Esophagus squamous epithelium (tissue), 5 donors: ENCODE measurements around the gene DRD2. TPM values are rescaled to one million over a fixed set of nuclear protein-coding genes. Genes with fewer than 3 reads are reported as not detected.

Experiments used
- DNase-seq: peaks from one replicate; lab custom pipeline; 2025; lab: John Stamatoyannopoulos, UW
- H3K27ac ChIP-seq, 4 donors: fragments of 200-600 bp; sonication (generic); one replicate each; pipeline ENCODE4 v1.5.1; 2016 to 2019; ENCODE audit warnings: mild to moderate bottlenecking in 1 of 4
- H3K27me3 ChIP-seq, 4 donors: fragments of 200-600 bp; sonication (generic); 1 replicate in 3 of 4; 2 replicates in 1 of 4; pipeline versions ENCODE4 v1.5.1 to v1.6.0; 2017 to 2021; ENCODE audit warnings: antibody characterized with exemption in 1 of 4
- H3K36me3 ChIP-seq, 3 donors: fragments of 200-600 bp; sonication (generic); one replicate each; pipeline ENCODE4 v1.5.1; 2016 to 2019
- H3K4me1 ChIP-seq, 3 donors: fragments of 200-600 bp; sonication (generic); one replicate each; pipeline ENCODE4 v1.5.1; 2017 to 2019
- H3K4me3 ChIP-seq, 4 donors: fragments of 200-600 bp; sonication (generic); 1 replicate in 3 of 4; 2 replicates in 1 of 4; pipeline ENCODE4 v1.5.1; 2016 to 2019; ENCODE audit warnings: mild to moderate bottlenecking in 2 of 4, moderate library complexity in 1 of 4
- H3K9me3 ChIP-seq, 3 donors: fragments of 200-600 bp; sonication (generic); one replicate each; pipeline ENCODE4 v1.5.1; 2016 to 2019
- POLR2A ChIP-seq, 4 donors: fragments of 450-650 bp; IDR thresholded peaks; one replicate each; pipeline ENCODE4 v1.6.1; 2017; ENCODE audit warnings: antibody characterized with exemption in 4 of 4, mild to moderate bottlenecking in 4 of 4, moderate library complexity in 3 of 4
- WGBS, 2 donors: methylation state at CpG; one replicate each; pipeline ENCODE4 v1.1.5; 2018; 5-methylcytosine and 5-hydroxymethylcytosine counted together
- intact Hi-C: fragments of 100-400 bp; cut with DNase I; formaldehyde crosslinking; loops from one replicate; pipeline ENCODE4 v1.15.0; 2022
- total RNA-seq, 4 donors: library from RNA; depleted of rRNA; stranded (reverse); fragments of >200 nt; gene quantifications; one replicate each; pipeline ENCODE4 v1.1.0, GENCODE V29; 2016
- TF ChIP-seq, protein P1 (sequence below), 6 experiments: fragments of 450-650 bp in 4 of 6; fragments of 200-600 bp in 2 of 6; sonication (generic) in 2 of 6; IDR thresholded peaks; one replicate each; pipeline ENCODE4 v1.5.1; 2016 to 2019; ENCODE audit warnings: antibody characterized with exemption in 6 of 6, mild to moderate bottlenecking in 4 of 6, moderate library complexity in 4 of 6
- donor health status: DM: yes; HTN: yes; CAD: no.

DRD2 gene
- total RNA-seq, 4 donors from 2014 or later, result 0.38 TPM; not detected in 3

DNA sequence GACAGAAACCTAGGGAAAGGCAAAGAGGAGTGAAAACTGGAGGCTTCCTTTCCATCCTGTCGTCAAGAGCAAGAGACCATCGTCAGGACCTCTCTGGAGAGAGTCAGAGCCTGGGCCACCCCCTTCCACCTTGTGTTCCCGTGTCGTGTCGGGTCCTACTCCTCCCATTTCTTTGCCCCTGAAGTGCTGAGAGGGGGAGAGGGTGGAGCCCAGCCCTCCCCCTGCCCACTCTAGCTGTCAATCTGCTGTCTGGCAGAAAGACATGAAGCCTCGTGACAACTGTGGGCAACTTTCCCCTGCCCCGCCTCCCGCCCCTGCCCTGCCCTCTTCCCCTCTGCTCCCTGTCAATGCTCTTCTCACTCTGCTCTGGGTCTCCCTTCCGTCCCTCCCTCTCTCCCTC, 67.0 kb downstream of the DRD2 start:
- peaks cover 0 to 9% (median 0%) of the 10 kb centered on the region in 4 donors for H3K27me3 ChIP-seq
- H3K9me3 ChIP-seq, result no peaks in the 10 kb centered on the region
- intact Hi-C loops, result no loop called here
- TF ChIP-seq, protein P1, sequence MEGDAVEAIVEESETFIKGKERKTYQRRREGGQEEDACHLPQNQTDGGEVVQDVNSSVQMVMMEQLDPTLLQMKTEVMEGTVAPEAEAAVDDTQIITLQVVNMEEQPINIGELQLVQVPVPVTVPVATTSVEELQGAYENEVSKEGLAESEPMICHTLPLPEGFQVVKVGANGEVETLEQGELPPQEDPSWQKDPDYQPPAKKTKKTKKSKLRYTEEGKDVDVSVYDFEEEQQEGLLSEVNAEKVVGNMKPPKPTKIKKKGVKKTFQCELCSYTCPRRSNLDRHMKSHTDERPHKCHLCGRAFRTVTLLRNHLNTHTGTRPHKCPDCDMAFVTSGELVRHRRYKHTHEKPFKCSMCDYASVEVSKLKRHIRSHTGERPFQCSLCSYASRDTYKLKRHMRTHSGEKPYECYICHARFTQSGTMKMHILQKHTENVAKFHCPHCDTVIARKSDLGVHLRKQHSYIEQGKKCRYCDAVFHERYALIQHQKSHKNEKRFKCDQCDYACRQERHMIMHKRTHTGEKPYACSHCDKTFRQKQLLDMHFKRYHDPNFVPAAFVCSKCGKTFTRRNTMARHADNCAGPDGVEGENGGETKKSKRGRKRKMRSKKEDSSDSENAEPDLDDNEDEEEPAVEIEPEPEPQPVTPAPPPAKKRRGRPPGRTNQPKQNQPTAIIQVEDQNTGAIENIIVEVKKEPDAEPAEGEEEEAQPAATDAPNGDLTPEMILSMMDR (IDR thresholded peaks at IDR 0.05), result no peak
- TF ChIP-seq POLR2A (IDR thresholded peaks at IDR 0.05), result no peak
- DNase-seq, result no peak
- H3K4me3 ChIP-seq, result no peak overlapping the region
- no peaks in the 10 kb centered on the region for H3K4me1 ChIP-seq
- H3K36me3 ChIP-seq, result no peaks in the 10 kb centered on the region
- H3K27ac ChIP-seq, result no peak overlapping the region
- 73 to 75% methylated on average over 4 to 9 of the region's 9 CpGs for WGBS, 2 donors

DNA sequence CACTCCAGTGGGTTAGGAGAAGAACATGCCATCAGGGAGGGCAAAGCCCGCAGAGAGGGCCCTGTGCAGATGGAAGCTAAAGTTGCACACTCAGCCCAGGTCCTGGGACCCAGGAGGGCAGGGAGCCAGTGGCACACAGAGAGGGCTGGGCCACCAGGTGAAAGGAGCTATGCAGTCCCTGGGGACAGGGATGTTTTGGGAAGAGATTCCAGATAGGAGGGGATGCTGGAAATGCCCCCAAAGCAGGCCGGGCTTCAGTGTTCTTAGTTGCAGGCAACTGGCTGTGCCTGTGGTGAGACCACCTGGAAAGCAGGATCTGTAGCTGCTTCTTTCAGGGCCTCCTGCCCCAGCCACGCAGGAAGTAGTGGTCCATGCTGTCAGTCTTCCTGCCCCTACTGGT, 68.0 kb downstream of the DRD2 start:
- no peak for TF ChIP-seq POLR2A (IDR thresholded peaks at IDR 0.05)
- TF ChIP-seq, protein P1 (IDR thresholded peaks at IDR 0.05), result no peak
- no peak overlapping the region for H3K4me3 ChIP-seq
- H3K9me3 ChIP-seq, result no peaks in the 10 kb centered on the region
- peaks cover 0 to 4% (median 0%) of the 10 kb centered on the region in 4 donors for H3K27me3 ChIP-seq
- no peak for DNase-seq
- intact Hi-C loops, result no loop called here
- no peaks in the 10 kb centered on the region for H3K36me3 ChIP-seq
- WGBS, 2 donors, result 73 to 83% methylated on average over 1 to 3 of the region's 3 CpGs
- H3K27ac ChIP-seq, result no peak overlapping the region
- H3K4me1 ChIP-seq, result no peaks in the 10 kb centered on the region

DNA sequence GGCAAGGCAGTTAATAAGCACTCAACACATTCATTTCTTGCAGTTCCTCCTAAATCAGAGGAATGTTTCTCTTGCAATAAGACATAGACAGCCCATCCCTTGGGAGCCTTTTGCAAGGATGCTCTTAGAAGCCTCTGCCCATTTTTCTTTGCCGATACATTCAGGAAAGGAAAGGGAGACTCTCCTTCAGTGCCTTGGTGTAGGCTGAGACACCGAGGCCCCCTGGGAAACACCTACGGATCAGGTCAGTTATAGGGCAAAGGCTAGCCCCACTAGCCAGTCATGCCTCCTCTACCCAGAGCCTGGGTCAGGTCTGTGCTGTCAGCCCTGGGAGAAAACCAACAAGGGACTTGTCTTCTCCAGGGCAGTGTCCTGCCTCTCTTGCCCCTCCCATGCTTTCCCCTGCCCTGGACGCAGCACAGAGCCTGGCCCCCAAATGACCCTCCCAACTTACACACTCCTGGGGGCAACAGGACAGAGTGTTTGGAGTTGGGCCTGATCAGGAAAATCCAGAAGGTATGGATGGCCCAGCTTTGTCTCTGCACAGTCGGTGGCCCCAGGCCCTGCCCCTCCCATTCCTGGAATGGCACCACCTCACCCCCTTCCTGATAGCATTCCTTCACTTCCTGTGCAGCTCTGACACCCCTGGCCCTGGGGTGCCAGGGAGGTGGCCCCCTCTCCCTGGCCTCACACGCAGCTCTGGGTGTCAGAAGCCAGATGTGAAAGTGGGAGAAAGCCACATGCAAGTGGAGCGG, 69.3 kb downstream of the DRD2 start:
- Histone ChIP-seq H3K27me3 (peaks cover 0 to 4% (median 0%) of the 10 kb centered on the region in 4 donors), H3K9me3 (no peaks in the 10 kb centered on the region), H3K4me3 (no peak overlapping the region), H3K27ac (no peak overlapping the region), H3K36me3 (no peaks in the 10 kb centered on the region), H3K4me1 (peaks cover 0 to 8% (median 0%) of the 10 kb centered on the region in 3 donors)
- DNase-seq, result no peak
- intact Hi-C loops, result no loop called here
- 69 to 80% methylated on average over 5 to 6 of the region's 7 CpGs for WGBS, 2 donors
- TF ChIP-seq POLR2A (IDR thresholded peaks at IDR 0.05), result no peak
- TF ChIP-seq, protein P1 (IDR thresholded peaks at IDR 0.05), result no peak

DNA sequence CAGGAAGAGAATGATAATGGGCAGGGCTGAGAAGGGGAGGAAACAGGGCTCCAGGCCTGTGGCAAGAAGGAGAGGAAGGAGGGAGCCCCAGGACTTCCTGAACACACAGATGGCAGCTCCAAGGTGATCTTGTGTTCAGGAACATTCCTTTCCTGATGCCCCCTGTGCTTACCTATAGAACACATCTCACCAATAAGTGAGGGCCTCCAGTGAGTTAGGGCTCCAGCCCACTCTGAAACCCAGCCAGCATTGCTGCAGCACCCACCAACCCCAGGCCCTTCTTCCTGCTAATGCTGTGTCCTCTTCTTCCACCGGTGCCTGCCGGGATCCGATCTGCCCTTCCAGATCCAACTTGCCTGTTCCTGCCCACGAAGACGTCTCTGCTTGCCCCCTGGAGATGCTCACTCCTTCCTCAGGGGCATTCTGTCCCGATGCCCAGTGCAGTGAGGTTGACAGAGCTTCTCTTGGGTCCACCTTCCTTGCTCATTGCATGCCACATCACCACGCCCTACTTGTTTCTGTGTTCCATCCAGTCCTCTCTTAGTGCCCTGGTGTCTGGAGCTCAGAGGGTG, 70.3 kb downstream of the DRD2 start:
- WGBS, 2 donors, result 28 to 33% methylated on average over 3 to 7 of the region's 7 CpGs
- intact Hi-C loops, result no loop called here
- no peak overlapping the region for H3K4me3 ChIP-seq
- H3K9me3 ChIP-seq, result no peaks in the 10 kb centered on the region
- TF ChIP-seq, protein P1 (IDR thresholded peaks at IDR 0.05), result no peak
- no peak for TF ChIP-seq POLR2A (IDR thresholded peaks at IDR 0.05)
- H3K4me1 ChIP-seq, result peaks cover 0 to 8% (median 0%) of the 10 kb centered on the region in 3 donors
- no peaks in the 10 kb centered on the region for H3K36me3 ChIP-seq
- DNase-seq, result no peak
- H3K27me3 ChIP-seq, result peaks cover 0 to 4% (median 0%) of the 10 kb centered on the region in 4 donors
- no peak overlapping the region for H3K27ac ChIP-seq

DNA sequence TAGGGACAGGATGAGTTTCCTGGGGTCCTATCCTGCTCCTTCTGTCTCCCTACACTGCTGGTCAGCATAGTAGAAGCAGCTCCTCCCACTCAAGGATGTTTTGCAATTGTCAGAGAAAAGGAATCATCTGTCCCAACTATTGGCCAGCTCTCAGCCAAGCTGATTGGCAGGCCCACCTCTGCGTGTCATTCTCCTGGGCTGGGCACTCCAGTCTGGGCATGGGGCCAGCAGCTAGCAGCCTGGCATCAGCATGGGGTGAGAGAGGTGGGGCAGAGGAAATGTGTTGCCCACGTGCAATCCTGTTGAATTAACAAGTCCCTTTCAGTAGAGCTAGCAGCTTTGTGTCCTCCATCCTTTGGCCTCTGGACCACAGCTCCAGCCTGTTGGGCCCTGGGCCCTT, 73.5 kb downstream of the DRD2 start:
- Histone ChIP-seq H3K9me3 (no peaks in the 10 kb centered on the region), H3K27ac (no peak overlapping the region), H3K36me3 (no peaks in the 10 kb centered on the region), H3K27me3 (peaks cover 0 to 4% (median 0%) of the 10 kb centered on the region in 4 donors), H3K4me3 (no peak overlapping the region), H3K4me1 (peaks cover 0 to 8% (median 0%) of the 10 kb centered on the region in 3 donors)
- no peak for TF ChIP-seq POLR2A (IDR thresholded peaks at IDR 0.05)
- TF ChIP-seq, protein P1 (IDR thresholded peaks at IDR 0.05), result no peak
- intact Hi-C loops, result no loop called here
- DNase-seq, result no peak
- 8 to 14% methylated on average over 1 to 2 of the region's 2 CpGs for WGBS, 2 donors
